GM18873 (cell line): Measurements from ENCODE around the gene MALRD1.

Source experiments
- ATAC-seq: cut with Tn5 transposase; IDR thresholded peaks from one replicate; pipeline ENCODE4 v1.9.1; 2021; ENCODE audit warnings: mild to moderate bottlenecking, moderate library complexity, moderate number of reproducible peaks; ENCODE audit not compliant: unreplicated experiment, low FRiP score

MALRD1 gene

GRCh38 chr10:19048489-19048888 is at the start of gene MALRD1:
TSS of gene MALRD1 (plus strand) at chr10:19048801. CDS start at chr10:19048939, 138 bp downstream.
- ATAC-seq, result no peak

DNA sequence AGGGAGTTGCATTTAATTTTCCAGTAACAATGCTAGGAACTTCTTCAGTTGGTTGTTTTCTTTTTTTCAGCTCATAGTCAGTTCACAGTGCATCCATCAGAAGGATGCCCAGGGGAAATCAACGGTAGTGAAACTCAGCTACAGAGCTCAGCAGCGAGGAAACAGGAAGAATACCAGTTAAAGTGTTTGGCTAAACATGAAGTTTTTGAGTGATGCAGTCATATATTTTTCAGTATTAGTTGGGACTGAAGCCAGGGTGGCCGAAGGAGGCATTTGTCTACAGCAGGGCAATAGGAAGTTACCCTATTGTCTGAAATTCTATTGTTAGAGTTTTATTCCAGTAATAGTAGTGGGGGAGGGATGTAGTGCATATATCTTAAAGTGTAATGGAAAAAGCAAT is 45.3 kb upstream of the MALRD1 start:
- no peak for ATAC-seq

GRCh38 chr10:19012111-19012510 is 36.5 kb upstream of the MALRD1 start:
- no peak for ATAC-seq

DNA sequence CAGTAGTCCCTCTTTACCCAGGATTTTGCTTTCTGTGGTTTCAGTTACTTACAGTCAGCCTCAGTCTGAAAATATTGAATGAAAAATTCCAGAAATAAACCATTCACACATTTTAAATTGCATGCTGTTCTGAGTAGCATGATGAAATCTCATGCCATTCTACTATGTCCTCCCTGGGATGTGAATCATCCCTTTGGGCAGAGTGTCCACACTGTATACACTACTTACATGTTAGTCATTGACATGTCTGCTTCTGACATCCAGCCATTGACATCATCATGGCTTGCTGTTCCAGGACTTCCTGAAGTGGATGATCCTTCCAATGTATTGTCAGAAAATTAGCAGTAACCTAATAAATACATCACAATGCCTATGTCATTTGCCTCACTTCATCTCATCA is 34.6 kb upstream of the MALRD1 start:
- ATAC-seq, result no peak

GRCh38 chr10:19014498-19014897 is 34.1 kb upstream of the MALRD1 start:
- no peak for ATAC-seq

GRCh38 chr10:19017116-19017890 is 31.3 kb upstream of the MALRD1 start:
- no peak for ATAC-seq

DNA sequence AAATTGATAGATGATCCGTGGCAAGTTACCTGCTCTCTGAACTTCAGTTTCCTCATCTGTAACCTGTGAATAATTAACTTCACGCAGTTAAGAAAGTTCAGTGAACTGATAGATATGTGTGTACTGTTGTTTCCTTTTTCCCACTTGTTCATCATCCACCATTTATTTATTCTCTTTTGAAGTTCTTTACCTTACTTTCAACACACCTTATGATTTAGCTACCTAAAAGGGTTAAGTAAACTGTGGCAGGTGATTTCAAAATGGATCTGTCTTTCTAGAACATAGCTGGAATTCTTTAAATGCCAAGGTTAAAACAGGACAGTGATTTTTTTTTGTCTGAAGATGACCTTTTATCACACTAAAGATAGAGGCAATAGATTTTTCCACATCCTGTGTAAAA is 27.4 kb upstream of the MALRD1 start:
- ATAC-seq, result no peak

- no peak for ATAC-seq
Observed at GRCh38 chr10:19024611-19025010, 24.0 kb upstream of the MALRD1 start.

GRCh38 chr10:19031763-19032162 is 16.8 kb upstream of the MALRD1 start:
- ATAC-seq, result no peak

DNA sequence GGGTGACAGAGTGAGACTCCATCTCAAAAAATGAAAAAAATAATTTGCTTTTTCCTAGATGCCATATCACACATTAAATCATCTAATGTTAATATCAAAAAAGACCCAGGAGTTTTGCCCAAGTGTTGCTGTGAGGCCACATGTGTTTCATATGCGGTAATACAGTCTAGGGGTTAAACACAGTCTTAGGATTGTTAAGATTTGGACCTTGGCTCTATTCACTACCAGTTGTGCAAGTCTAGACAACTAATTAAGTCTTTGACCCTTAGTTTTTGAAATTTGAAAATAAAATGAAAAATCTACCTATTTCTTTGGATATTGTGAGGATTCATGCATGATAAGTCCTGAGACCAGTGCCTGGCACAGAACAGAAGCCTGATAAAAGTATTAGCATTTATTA is 14.9 kb upstream of the MALRD1 start:
- no peak for ATAC-seq

DNA sequence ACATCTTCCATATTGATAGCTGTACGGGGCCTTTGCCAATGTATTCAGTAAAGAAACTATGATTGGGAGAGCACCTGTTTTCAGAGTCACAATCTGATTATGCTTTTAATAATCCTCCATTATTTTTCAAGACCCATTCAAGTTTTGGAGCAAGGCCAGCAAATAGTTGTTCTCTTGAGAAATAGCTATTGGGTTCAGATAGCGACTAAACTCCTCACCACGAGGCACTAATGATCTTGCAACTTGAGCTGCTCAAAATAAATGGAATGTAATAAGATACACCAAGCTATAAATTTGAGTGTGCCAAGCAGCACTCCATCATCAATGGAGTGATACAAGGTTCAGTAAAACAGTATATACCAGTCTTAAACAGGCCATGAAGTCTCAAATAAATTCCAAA is 7.4 kb upstream of the MALRD1 start:
- no peak for ATAC-seq

DNA sequence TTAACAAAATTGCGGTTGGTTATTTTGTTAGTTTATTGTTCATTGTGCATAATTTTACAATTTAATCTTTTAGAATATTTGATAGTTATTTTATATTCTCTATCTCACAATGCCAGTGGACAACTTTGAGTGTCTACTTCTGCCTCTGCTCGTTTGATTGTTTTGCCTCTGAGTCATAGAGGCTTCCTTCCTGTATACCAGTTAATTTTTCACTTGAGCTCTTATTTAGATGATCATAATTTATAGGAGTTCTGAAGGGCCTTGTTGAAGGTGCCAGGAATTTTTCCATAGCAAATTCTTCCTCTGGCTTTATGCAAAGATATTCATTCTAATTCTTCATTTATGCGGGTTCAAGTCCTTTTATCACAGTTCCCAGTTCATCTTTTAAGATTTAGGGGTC is 5.2 kb upstream of the MALRD1 start:
- ATAC-seq, result no peak

DNA sequence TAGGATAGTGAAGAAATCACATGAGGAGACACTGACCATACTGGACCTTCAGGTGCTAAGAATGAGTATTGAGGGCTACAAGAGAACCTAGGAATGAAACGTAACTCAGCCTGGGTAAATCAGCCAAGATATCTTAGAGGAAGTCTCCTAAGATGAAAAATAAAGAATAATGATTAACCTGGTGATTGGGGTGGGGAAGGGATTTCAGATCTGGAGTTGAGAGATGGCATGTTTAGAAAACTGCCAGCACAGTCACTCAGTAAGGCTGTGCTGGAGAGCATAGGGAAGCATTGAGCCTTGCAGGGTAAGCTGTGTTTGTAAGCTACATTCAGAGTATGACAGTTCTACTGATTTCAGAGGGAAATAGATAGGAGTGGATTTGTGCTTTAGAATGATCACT is 1.9 kb upstream of the MALRD1 start:
- ATAC-seq, result no peak

DNA sequence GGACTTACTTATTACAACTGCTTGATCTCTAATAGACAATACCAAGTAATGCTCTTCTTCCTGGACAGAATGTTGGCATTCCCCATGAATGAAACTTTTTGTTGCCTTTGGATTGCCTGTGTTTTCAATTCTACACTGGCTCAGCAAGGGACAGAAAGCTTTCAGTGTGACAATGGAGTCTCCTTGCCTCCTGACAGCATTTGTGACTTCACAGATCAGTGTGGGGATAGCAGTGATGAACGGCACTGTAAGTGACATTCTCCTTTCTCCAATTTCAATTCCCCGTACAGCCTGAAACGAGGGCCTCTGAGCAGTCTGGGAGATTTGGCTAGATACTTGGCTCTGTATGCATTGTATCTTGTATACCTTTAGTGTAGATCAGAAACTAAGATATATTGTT is 290 bp downstream of the MALRD1 start:
- ATAC-seq, result no peak

DNA sequence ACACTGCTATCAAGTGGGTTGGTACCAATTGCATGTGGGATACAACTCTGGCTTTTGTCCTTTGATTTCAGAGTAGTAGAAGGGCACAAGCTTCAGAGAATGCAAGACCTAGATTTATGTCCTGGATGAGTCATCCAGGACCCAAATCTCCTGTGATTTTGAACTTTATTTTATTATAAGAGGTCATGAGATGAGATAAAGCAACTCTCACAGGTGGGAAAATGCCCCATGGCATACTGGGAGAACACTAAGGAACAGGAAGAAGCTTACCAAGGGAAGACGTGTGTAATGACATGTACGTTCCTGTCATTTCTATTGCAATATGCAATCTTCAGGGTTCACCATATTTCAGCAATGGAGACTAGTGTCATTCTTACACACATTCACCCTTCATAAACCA is 966 bp downstream of the MALRD1 start:
- ATAC-seq, result no peak

GRCh38 chr10:19054289-19054835 is 5.8 kb downstream of the MALRD1 start:
- no peak for ATAC-seq

GRCh38 chr10:19058046-19058445 is 9.4 kb downstream of the MALRD1 start:
- no peak for ATAC-seq

DNA sequence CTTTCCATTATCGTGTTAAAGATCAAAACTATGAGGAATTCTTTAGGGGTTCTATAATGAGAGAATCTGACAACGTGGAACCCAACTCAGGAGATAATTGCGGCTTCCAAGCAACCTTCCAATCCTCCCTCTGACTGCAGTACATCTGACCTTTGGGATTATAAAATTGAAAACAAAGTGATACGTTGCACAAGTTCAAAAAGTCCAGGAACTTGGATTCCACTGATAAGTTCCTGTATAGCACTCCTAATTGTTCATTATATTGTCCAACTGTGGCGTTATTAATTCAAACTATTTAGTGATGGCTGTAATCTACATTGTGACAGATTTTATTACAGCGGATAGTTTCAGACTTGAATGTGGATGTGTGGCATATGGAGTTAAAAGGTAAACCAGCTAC is 15.4 kb downstream of the MALRD1 start:
- ATAC-seq, result no peak

- no peak for ATAC-seq
Observed at GRCh38 chr10:19071946-19072345, 23.3 kb downstream of the MALRD1 start.

GRCh38 chr10:19077276-19077675 is 28.7 kb downstream of the MALRD1 start:
- ATAC-seq, result no peak

DNA sequence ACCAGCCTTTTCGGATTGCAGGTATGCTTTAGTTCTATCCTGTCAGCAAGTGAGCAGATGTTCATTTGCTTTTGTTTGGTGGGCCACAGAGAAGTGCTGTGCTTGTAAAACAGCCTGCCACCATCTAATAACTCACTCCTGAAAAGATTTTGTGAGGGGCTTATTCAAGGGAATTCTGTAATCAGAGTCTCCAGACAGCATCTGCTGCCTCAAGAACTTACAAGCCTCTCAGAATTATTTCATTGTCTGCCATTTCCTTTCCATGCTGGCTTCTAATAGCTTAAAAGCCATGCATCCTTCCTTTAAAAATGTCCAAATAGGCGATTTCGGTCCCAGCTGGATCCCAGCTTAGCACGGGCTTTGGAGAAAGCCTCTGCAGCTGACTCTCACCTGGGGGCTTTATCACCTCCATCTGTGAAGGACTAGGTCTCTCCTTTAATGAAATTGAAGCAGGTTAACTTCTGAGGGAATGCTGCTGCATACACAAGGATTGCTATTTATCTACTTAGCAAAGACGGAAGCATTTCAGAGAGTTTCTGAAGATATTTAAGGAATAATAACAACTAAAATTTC is 48.0 kb downstream of the MALRD1 start:
- ATAC-seq, result no peak

GRCh38 chr10:19097151-19097550 is 48.5 kb downstream of the MALRD1 start:
- no peak for ATAC-seq
